ENCODE measurements around the gene BTBD17.

DNA sequence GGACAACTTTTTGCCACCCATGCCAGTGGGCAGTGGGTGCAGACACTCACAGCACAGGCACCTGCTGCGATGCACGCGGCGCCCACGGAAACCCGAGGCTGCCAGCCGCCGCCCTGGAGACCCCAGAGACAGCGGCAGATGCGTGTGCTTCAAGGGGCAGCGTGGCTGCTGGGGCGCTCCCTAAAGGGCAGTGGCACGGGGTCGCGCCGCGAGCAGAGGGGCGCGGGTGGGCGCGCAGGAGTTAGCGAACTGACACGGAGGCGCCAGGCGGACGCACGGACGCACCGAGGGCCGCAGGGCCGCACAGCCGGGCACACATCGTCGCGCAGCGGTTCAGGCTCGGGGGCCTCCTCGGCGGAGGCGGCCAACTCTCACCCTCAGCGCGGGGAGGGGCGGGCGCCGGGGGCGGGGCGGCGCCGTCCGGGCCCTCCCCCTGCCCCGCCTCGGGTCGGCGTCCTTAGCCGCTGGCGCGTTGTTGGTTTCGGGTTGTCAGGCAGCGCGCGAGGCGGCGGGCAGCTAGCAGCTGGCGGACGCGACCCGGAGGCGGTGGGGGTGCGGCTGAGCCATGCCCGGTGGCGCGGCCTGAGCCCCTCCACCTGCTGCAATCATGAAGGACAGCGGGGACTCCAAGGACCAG, 35.8 kb downstream of the BTBD17 start, which contains the start of gene KIF19:
- TF ChIP-seq, protein P1, sequence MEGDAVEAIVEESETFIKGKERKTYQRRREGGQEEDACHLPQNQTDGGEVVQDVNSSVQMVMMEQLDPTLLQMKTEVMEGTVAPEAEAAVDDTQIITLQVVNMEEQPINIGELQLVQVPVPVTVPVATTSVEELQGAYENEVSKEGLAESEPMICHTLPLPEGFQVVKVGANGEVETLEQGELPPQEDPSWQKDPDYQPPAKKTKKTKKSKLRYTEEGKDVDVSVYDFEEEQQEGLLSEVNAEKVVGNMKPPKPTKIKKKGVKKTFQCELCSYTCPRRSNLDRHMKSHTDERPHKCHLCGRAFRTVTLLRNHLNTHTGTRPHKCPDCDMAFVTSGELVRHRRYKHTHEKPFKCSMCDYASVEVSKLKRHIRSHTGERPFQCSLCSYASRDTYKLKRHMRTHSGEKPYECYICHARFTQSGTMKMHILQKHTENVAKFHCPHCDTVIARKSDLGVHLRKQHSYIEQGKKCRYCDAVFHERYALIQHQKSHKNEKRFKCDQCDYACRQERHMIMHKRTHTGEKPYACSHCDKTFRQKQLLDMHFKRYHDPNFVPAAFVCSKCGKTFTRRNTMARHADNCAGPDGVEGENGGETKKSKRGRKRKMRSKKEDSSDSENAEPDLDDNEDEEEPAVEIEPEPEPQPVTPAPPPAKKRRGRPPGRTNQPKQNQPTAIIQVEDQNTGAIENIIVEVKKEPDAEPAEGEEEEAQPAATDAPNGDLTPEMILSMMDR (IDR thresholded peaks at IDR 0.05; ENCODE audit: low read depth, low read length) = no peak
- TF ChIP-seq POLR2A (IDR thresholded peaks at IDR 0.05; ENCODE audit: extremely low read depth, insufficient read length) = no peak
- TF ChIP-seq, protein P2, sequence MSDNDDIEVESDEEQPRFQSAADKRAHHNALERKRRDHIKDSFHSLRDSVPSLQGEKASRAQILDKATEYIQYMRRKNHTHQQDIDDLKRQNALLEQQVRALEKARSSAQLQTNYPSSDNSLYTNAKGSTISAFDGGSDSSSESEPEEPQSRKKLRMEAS (IDR thresholded peaks at IDR 0.05; ENCODE audit: low read depth, low read length) = no peak
- TF ChIP-seq MYC (IDR thresholded peaks at IDR 0.05; ENCODE audit: low read depth, low read length) = no peak

Measured in NB4 (cell line).